IMR-90 (cell line): ENCODE results near the gene ITSN1. TPM values are rescaled to one million over a fixed set of nuclear protein-coding genes. Genes with fewer than 3 reads are reported as not detected.

Source experiments
- ATAC-seq: fragments of 200-7000 bp; cut with Tn5 transposase; 2 replicates; pipeline ENCODE4 v1.9.1; 2020; ENCODE audit warnings: low read depth, mild to moderate bottlenecking, moderate library complexity
- BruUV-seq: library from RNA; stranded (reverse); fragments of 400-500 nt; replicated peaks from 2 replicates; lab custom pipeline; 2021; lab: Mats Ljungman, UMichigan
- CTCF ChIA-PET: fragments of 300-600 bp; formaldehyde crosslinking; extraction: SDS; loops from one replicate; lab custom pipeline; 2021; ENCODE audit warnings: antibody characterized with exemption; lab: Yijun Ruan, JAX
- POLR2A ChIA-PET: fragments of 300-600 bp; sonication (Branson Sonifier 250); formaldehyde crosslinking; loops from one replicate; lab custom pipeline; 2022; ENCODE audit warnings: antibody characterized with exemption; ENCODE audit not compliant: unreplicated experiment; lab: Charles Lee
- DNase-seq: peaks from one replicate; pipeline ENCODE4 v3.0.0; 2013
- H2AFZ ChIP-seq: replicated peaks from 2 replicates; pipeline ENCODE3; 2013; ENCODE audit warnings: low read length, mild to moderate bottlenecking; ENCODE audit not compliant: poor library complexity
- H2AK5ac ChIP-seq: 2 replicates; pipeline ENCODE4 v1.6.1; 2013; ENCODE audit warnings: low read depth, low read length, inconsistent platforms
- H2AK9ac ChIP-seq: replicated peaks from 2 replicates; pipeline ENCODE3; 2013; ENCODE audit warnings: mild to moderate bottlenecking, low read depth, low read length, moderate library complexity; ENCODE audit not compliant: poor library complexity
- H2BK120ac ChIP-seq: 2 replicates; pipeline ENCODE4 v1.6.1; 2013; ENCODE audit warnings: low read depth, low read length, inconsistent platforms
- H2BK15ac ChIP-seq: 3 replicates; pipeline ENCODE4 v1.6.1; 2013; ENCODE audit warnings: low read depth, low read length, inconsistent platforms
- H2BK20ac ChIP-seq: 2 replicates; pipeline ENCODE4 v1.6.1; 2013; ENCODE audit warnings: low read depth, mild to moderate bottlenecking, inconsistent platforms, low read length, moderate library complexity
- H2BK5ac ChIP-seq: 2 replicates; pipeline ENCODE4 v1.6.1; 2013; ENCODE audit warnings: mild to moderate bottlenecking, low read depth, low read length, inconsistent platforms; ENCODE audit not compliant: poor library complexity, severe bottlenecking
- H3K14ac ChIP-seq: replicated peaks from 2 replicates; pipeline ENCODE4 v1.6.1; 2013; ENCODE audit warnings: low read depth, low read length, inconsistent platforms
- H3K18ac ChIP-seq: 2 replicates; pipeline ENCODE4 v1.6.1; 2013; ENCODE audit warnings: low read depth, low read length, control low read depth
- H3K23ac ChIP-seq: 2 replicates; pipeline ENCODE4 v1.6.1; 2013; ENCODE audit warnings: low read depth, low read length, inconsistent platforms
- H3K27ac ChIP-seq: 2 replicates; pipeline ENCODE4 v1.5.1; 2013; ENCODE audit warnings: mild to moderate bottlenecking, control low read depth, low read length; ENCODE audit not compliant: insufficient read depth
- H3K27me3 ChIP-seq: 2 replicates; pipeline ENCODE4 v1.6.1; 2013; ENCODE audit warnings: low read length; ENCODE audit not compliant: control insufficient read depth, insufficient read depth
- H3K36me3 ChIP-seq: 2 replicates; pipeline ENCODE4 v1.6.1; 2013; ENCODE audit warnings: low read length, mixed read lengths; ENCODE audit not compliant: control insufficient read depth, insufficient read depth
- H3K4ac ChIP-seq: 2 replicates; pipeline ENCODE4 v1.6.1; 2013; ENCODE audit warnings: low read depth, low read length, inconsistent platforms
- H3K4me1 ChIP-seq: 2 replicates; pipeline ENCODE4 v1.6.1; 2013; ENCODE audit warnings: low read length, mixed read lengths; ENCODE audit not compliant: control insufficient read depth, insufficient read depth
- H3K4me2 ChIP-seq: 2 replicates; pipeline ENCODE4 v1.6.1; 2013; ENCODE audit warnings: low read depth, mild to moderate bottlenecking, control low read depth, low read length, moderate library complexity
- H3K4me3 ChIP-seq: 2 replicates; pipeline ENCODE4 v1.5.1; 2013; ENCODE audit warnings: low read depth, mild to moderate bottlenecking, control low read depth, low read length, moderate library complexity; ENCODE audit not compliant: insufficient read depth
- H3K56ac ChIP-seq: 2 replicates; pipeline ENCODE4 v1.6.1; 2013; ENCODE audit warnings: low read length, inconsistent platforms; ENCODE audit not compliant: insufficient read depth; ENCODE audit errors: extremely low read depth
- H3K79me1 ChIP-seq, 2 experiments: 2 replicates each; pipeline ENCODE4 v1.6.1; 2013; ENCODE audit warnings: low read length in 2 of 2, inconsistent platforms in 1 of 2, low read depth in 1 of 2
- H3K9ac ChIP-seq: 2 replicates; pipeline ENCODE4 v1.6.1; 2013; ENCODE audit warnings: low read depth, low read length, control low read depth
- H3K9me1 ChIP-seq: 2 replicates; pipeline ENCODE4 v1.6.1; 2013; ENCODE audit warnings: low read length, inconsistent platforms; ENCODE audit not compliant: insufficient read depth
- H3K9me3 ChIP-seq: 2 replicates; pipeline ENCODE4 v1.6.1; 2013; ENCODE audit warnings: low read length; ENCODE audit not compliant: control insufficient read depth, insufficient read depth
- H4K20me1 ChIP-seq: 2 replicates; pipeline ENCODE4 v1.6.1; 2013; ENCODE audit warnings: low read length, inconsistent platforms; ENCODE audit not compliant: insufficient read depth
- H4K5ac ChIP-seq: 2 replicates; pipeline ENCODE4 v1.6.1; 2013; ENCODE audit warnings: mild to moderate bottlenecking, low read depth, low read length, control low read depth
- H4K8ac ChIP-seq, 2 experiments: 2 replicates each; pipeline ENCODE4 v1.6.1; 2013; ENCODE audit warnings: low read depth in 2 of 2, low read length in 2 of 2, control low read depth in 1 of 2, inconsistent platforms in 1 of 2
- H4K91ac ChIP-seq: 2 replicates; pipeline ENCODE4 v1.6.1; 2013; ENCODE audit warnings: low read depth, low read length, inconsistent platforms; ENCODE audit not compliant: insufficient read depth
- CEBPB ChIP-seq: IDR thresholded peaks from 2 replicates; pipeline ENCODE4 v1.6.1; 2012; ENCODE audit warnings: low read depth, low read length, improper control_type of control experiment
- CHD1 ChIP-seq: IDR thresholded peaks from 2 replicates; pipeline ENCODE4 v1.6.1; 2012; ENCODE audit warnings: low read depth, low read length, improper control_type of control experiment
- FOS ChIP-seq: fragments of 150-350 bp; IDR thresholded peaks from 2 replicates; pipeline ENCODE4 v1.6.1; 2016; ENCODE audit warnings: low read depth, low read length
- MAZ ChIP-seq: IDR thresholded peaks from 2 replicates; pipeline ENCODE4 v1.6.1; 2012; ENCODE audit warnings: low read depth, mild to moderate bottlenecking, low read length, improper control_type of control experiment, moderate library complexity, borderline replicate concordance
- RAD21 ChIP-seq: IDR thresholded peaks from 2 replicates; pipeline ENCODE4 v1.6.1; 2012; ENCODE audit warnings: low read length, improper control_type of control experiment
- RCOR1 ChIP-seq: IDR thresholded peaks from 2 replicates; pipeline ENCODE4 v1.6.1; 2012; ENCODE audit warnings: mild to moderate bottlenecking, low read length, improper control_type of control experiment; ENCODE audit not compliant: insufficient replicate concordance
- RFX5 ChIP-seq: IDR thresholded peaks from 2 replicates; pipeline ENCODE4 v1.8.0; 2012; ENCODE audit warnings: low read depth, mild to moderate bottlenecking, low read length, moderate library complexity
- WGBS, 2 experiments: methylation state at CpG; one replicate each; pipeline versions ENCODE4 v1.1.5 to v1.1.7; 2013; ENCODE audit warnings: missing lambda C conversion rate in 2 of 2; ENCODE audit not compliant: insufficient read length in 1 of 2; ENCODE audit errors: extremely low coverage in 2 of 2; 5-methylcytosine and 5-hydroxymethylcytosine counted together
- dilution Hi-C: fragments of 300-500 bp; cut with HindIII; formaldehyde crosslinking; loops from one replicate; pipeline ENCODE4 v1.14.3; 2018; ENCODE audit warnings: low sequenced_read_pairs; ENCODE audit not compliant: unreplicated experiment
- in situ Hi-C: fragments of 300-500 bp; cut with MboI; formaldehyde crosslinking; loops from 3 replicates; pipeline ENCODE4 v1.14.3; 2019; ENCODE audit warnings: low sequenced_read_pairs, inconsistent platforms, mixed read lengths
- intact Hi-C: fragments of 100-400 bp; cut with micrococcal nuclease; formaldehyde crosslinking; loops from 2 replicates; pipeline ENCODE4 v1.10.0; 2022
- polyA plus RNA-seq, 3 experiments: library from polyadenylated mRNA; depleted of rRNA; stranded (reverse); fragments of >200 nt; gene quantifications; 2 replicates each; pipeline ENCODE4 v1.2.3, GENCODE V29; 2012; ENCODE audit warnings: low replicate concordance in 1 of 3
- total RNA-seq: library from RNA; depleted of rRNA; stranded (reverse); fragments of >200 nt; gene quantifications from 2 replicates; pipeline ENCODE4 v1.2.3, GENCODE V29; 2012

ITSN1 gene
- total and polyA plus RNA-seq, 2 of the 4 experiments (the other 2 are of a cell fraction): 45.4 to 62.0 TPM

DNA sequence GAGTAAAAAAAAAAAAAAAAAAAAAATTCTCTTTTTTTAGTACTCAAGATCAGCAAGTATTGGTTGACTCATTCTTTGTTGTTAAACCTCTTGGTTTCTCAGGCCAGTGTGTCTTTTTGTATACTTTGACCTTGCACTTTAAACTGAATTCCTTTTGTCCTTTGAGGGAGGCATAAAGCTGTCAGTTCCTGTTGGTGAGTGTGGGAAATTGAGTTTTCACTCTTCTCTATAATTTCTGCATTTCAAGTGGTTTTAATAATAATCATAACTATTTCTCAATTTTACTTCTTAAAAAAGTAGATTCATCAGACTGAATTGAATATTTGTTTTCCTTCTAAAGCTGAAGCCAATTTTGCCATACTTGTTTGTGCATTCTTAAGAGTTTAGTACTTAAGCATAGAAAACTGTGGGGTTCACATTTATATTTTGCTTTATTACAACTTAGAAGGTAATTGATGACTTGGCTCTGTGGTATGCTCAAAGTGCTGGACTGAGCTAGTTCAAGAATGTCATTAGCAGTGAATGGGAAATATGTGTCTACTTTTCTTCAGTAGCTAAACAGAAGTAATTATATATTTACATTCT lies 43.4 kb downstream of the ITSN1 start (continued):
- TF ChIP-seq CHD1 (no peak), RCOR1 (no peak), RFX5 (no peak), MAZ (no peak), FOS (no peak), RAD21 (no peak), CEBPB (no peak)

DNA sequence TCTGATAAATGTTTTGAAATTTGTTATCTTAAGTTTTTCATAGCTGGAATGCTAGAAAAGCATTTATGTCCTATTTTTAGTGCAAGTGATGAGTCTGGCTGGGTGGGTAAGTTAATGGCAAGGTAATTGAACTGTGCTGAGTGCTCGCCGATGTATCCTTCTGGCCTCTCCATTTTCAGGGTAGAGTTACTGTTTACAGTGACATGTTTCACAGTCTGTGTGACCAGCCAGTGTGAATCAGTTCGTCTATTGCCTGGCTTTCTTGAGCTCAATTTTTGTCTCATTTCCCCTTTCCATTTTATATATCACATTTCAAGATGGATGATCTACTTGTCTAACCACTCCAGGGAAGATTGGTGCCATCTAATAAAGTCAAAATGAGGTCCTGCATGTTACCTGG lies 44.1 kb downstream of the ITSN1 start:
- no peak for ATAC-seq
- H3K9me3 ChIP-seq: no peaks in the 10 kb centered on the region
- no peaks in the 10 kb centered on the region for H3K36me3 ChIP-seq
- H3K27ac ChIP-seq: peak overlapping the region; percentile 57; the same call in 1 of the 2 replicates
- no TSS peak for BruUV-seq
- H2AFZ ChIP-seq: no peak overlapping the region
- no peaks in the 10 kb centered on the region for H3K27me3 ChIP-seq
- H2AK9ac ChIP-seq: no peak overlapping the region
- TF ChIP-seq RCOR1: no peak
- POLR2A ChIA-PET: no interaction called here
- H3K56ac ChIP-seq: no peak overlapping the region
- in situ Hi-C loops (no loop called here), intact Hi-C loops (no loop called here), dilution Hi-C loops (no loop called here)
- H2BK5ac ChIP-seq: peak overlapping the region; percentile 76
- H2AK5ac ChIP-seq: peak overlapping the region; percentile 97
- H2BK20ac ChIP-seq: peak overlapping the region; percentile 67; the same call in 1 of the 2 replicates
- H3K9me1 ChIP-seq: peaks cover 21% of the 10 kb centered on the region
- peaks cover 13% of the 10 kb centered on the region for H3K4me1 ChIP-seq
- no peak for DNase-seq
- H3K23ac ChIP-seq: peak overlapping the region; percentile 22; the same call in 1 of the 2 replicates
- H3K4ac ChIP-seq: peak overlapping the region; percentile 67
- no peak overlapping the region for H4K5ac ChIP-seq
- peak overlapping the region; percentile 79; the same call in 1 of the 2 replicates for H2BK120ac ChIP-seq
- H3K14ac ChIP-seq: peak overlapping the region; percentile 75; the same call in 1 of the 2 replicates
- peak overlapping the region; percentile 89; the same call in 1 of the 3 replicates for H2BK15ac ChIP-seq
- WGBS, 2 experiments: no CpG with 5 or more reads among the region's 3 CpGs
- no peak overlapping the region for H3K9ac ChIP-seq
- H3K79me1 ChIP-seq: peaks cover 26 to 67% of the 10 kb centered on the region in 2 experiments
- peak overlapping the region; percentile 75; the same call in 1 of the 2 replicates for H3K18ac ChIP-seq
- H3K4me2 ChIP-seq: peak overlapping the region; percentile 25
- no peak overlapping the region for H3K4me3 ChIP-seq
- H4K20me1 ChIP-seq: peaks cover 47% of the 10 kb centered on the region
- H4K8ac ChIP-seq: peak overlapping the region in 1 of 2 experiments; percentile 37; a peak in 1 of 4 replicates
- peak overlapping the region; percentile 49; the same call in 1 of the 2 replicates for H4K91ac ChIP-seq
- CTCF ChIA-PET: no interaction called here
